Heart left ventricle (tissue), 13 donors: ENCODE data around the gene PRKAG2.

Experiments
- CTCF ChIP-seq, 12 donors: fragments of 200-600 bp; sonication (generic) in 4 of 12; IDR thresholded peaks; one replicate each; pipeline versions ENCODE4 v1.5.0 to v1.8.0; 2018 to 2022; ENCODE audit warnings: antibody characterized with exemption in 12 of 12, mild to moderate bottlenecking in 5 of 12
- POLR2A ChIP-seq, 2 donors: fragments of 450-650 bp; IDR thresholded peaks; one replicate each; pipeline ENCODE4 v1.6.1; 2017; ENCODE audit warnings: antibody characterized with exemption in 2 of 2, mild to moderate bottlenecking in 2 of 2, moderate library complexity in 2 of 2
- donor health status: ischemic (EF 13 %, LVEDD 7.1; RV severe dilation, severe dysfunction).
- donor health status: DM: no; HTN: yes; CAD: no.
- donor health status: DM: no; HTN: no; CAD: no.
- donor health status: ischemic (EF 25% LVEDD 6.9; RV normal size, moderate dysfunction).
- donor health status: ischemic (EF 25% LVEDD 5.7; RV mildly dilated, moderate dysfunction).
- donor health status: ischemic (EF 35%, LVEDD 5.7; RV mildly dilated, moderate dysfunction).
- donor health status: nonischemic (EF 11% LVEDD 7.7; RV severe dilation, severe dysfunction).
- donor health status: DM: yes; HTN: yes; CAD: no.
- donor health status: PGD.
- donor health status: ischemic (EF 29% LVEDD 5.4; RV normal size, mild dysfunction).
- donor health status: nonischemic (EF 23%, LVEDD 6.1; RV moderate dilation, normal function).

GRCh38 chr7:151588982-151589381 lies 287.9 kb downstream of the PRKAG2 start:
- TF ChIP-seq POLR2A (IDR thresholded peaks at IDR 0.05) (no peak), CTCF (IDR thresholded peaks at IDR 0.05) (no peak)
